ENCODE results near the gene WNT5B.

The WNT5B gene

DNA sequence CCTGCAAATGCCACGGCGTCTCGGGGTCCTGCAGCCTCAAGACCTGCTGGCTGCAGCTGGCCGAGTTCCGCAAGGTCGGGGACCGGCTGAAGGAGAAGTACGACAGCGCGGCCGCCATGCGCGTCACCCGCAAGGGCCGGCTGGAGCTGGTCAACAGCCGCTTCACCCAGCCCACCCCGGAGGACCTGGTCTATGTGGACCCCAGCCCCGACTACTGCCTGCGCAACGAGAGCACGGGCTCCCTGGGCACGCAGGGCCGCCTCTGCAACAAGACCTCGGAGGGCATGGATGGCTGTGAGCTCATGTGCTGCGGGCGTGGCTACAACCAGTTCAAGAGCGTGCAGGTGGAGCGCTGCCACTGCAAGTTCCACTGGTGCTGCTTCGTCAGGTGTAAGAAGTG, 16.8 kb downstream of the WNT5B start:
- no peak overlapping the region for H3K27ac Mint-ChIP-seq

DNA sequence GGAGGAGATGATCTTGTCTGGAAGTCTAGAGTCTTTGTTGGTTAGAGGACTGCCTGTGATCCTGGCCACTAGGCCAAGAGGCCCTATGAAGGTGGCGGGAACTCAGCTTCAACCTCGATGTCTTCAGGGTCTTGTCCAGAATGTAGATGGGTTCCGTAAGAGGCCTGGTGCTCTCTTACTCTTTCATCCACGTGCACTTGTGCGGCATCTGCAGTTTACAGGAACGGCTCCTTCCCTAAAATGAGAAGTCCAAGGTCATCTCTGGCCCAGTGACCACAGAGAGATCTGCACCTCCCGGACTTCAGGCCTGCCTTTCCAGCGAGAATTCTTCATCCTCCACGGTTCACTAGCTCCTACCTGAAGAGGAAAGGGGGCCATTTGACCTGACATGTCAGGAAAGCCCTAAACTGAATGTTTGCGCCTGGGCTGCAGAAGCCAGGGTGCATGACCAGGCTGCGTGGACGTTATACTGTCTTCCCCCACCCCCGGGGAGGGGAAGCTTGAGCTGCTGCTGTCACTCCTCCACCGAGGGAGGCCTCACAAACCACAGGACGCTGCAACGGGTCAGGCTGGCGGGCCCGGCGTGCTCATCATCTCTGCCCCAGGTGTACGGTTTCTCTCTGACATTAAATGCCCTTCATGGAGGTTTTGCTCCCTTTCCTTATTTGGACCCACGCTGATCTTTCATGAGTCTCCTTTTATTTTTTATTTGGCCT, 17.7 kb downstream of the WNT5B start:
- Mint-ChIP-seq H3K36me3 (ENCODE audit: low read depth) (no peaks in the 10 kb centered on the region), H3K4me1 (ENCODE audit: low read depth) (peaks cover 7% of the 10 kb centered on the region), H3K27me3 (peaks cover 8% of the 10 kb centered on the region), H3K4me3 (no peak overlapping the region), H3K9me3 (no peaks in the 10 kb centered on the region), H3K27ac (no peak overlapping the region)
- no peak for DNase-seq

More for the DNA sequence above, 16.8 kb downstream of the WNT5B start:
- H3K9me3 Mint-ChIP-seq = no peaks in the 10 kb centered on the region
- DNase-seq = no peak
- no peaks in the 10 kb centered on the region for H3K36me3 Mint-ChIP-seq (ENCODE audit: low read depth)
- no peak overlapping the region for H3K4me3 Mint-ChIP-seq
- H3K27me3 Mint-ChIP-seq = peaks cover 8% of the 10 kb centered on the region
- H3K4me1 Mint-ChIP-seq (ENCODE audit: low read depth) = peaks cover 7% of the 10 kb centered on the region

DNA sequence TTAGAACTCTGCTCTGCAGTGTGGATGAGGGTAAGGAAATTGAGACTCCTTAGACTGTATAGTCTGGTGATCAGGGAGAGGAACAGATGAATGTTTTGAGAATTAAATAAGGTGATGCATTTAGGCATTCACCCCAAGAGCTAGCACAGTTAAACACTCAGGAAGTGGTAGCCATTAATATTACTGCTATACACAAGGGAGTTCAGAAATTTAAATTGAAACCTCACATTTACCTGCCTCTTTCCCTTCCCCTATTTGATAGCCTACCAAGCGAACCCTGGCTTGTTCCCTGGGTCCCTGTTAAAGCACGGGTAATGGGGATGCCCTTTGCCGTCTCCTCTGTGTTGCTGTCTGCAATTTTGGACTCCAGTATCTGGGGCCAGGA, 18.2 kb downstream of the WNT5B start:
- H3K27me3 Mint-ChIP-seq = peaks cover 5% of the 10 kb centered on the region
- no peaks in the 10 kb centered on the region for H3K9me3 Mint-ChIP-seq
- no peak for DNase-seq
- H3K4me3 Mint-ChIP-seq = no peak overlapping the region
- H3K4me1 Mint-ChIP-seq (ENCODE audit: low read depth) = peaks cover 7% of the 10 kb centered on the region
- no peaks in the 10 kb centered on the region for H3K36me3 Mint-ChIP-seq (ENCODE audit: low read depth)
- no peak overlapping the region for H3K27ac Mint-ChIP-seq

DNA sequence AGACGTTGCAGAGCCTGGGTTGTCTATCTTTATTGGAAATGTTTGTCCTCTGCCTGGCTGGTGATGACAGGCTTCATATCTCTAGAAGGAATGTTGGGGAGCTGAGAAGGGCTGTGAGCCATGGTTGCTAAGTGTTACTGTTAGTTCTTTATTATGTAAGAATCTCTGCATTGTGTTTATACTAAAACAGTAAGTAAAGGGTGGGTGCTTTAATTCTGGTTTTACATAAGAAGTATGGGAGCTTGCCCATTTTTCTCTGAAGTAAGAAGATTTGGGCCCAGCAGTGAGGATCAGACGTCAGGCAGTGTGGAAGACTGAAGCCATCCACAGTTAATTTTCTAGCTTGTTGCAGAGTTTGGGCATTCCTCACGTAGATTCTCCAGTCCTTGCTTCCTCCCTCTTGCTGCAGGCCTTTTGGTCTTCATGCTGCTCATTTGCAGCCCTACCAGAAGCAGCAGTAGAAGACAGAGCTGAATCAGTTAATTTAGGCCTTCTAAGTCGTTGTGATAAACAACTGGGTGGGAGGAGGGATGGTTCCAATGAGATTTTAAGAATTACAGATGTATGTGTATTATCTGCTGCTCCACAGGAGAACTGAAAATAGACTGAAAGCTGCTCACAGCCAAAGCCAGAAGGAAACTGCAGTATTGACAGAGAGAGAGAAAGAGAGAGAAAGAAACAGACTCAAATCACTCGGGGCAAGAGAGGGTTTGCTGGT, 21.4 kb downstream of the WNT5B start:
- Mint-ChIP-seq H3K4me3 (no peak overlapping the region), H3K36me3 (ENCODE audit: low read depth) (no peaks in the 10 kb centered on the region), H3K4me1 (ENCODE audit: low read depth) (peaks cover 5% of the 10 kb centered on the region), H3K27me3 (peaks cover 5% of the 10 kb centered on the region), H3K27ac (no peak overlapping the region), H3K9me3 (no peaks in the 10 kb centered on the region)
- DNase-seq = no peak

DNA sequence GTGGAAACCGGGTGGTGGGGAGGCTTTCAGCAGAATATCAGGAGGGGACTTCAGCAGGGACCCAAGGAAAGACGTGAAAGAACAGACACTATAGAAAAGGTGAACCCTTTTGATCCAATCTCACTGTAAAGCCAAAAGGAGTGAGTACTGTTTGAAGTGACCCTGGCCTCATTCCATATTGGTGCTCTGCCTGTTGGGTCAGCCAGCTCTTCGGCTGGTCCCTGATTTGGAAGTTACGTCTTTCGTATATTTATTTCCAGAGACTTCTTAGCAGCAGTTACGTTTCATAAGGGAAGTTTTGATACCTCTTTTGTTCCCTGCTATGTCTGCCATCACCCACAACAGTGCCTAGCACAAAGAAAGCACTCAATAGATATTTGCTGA, 21.9 kb downstream of the WNT5B start:
- DNase-seq = no peak
- Mint-ChIP-seq H3K4me3 (no peak overlapping the region), H3K27me3 (peaks cover 5% of the 10 kb centered on the region), H3K36me3 (ENCODE audit: low read depth) (no peaks in the 10 kb centered on the region), H3K27ac (no peak overlapping the region), H3K9me3 (no peaks in the 10 kb centered on the region), H3K4me1 (ENCODE audit: low read depth) (peaks cover 2% of the 10 kb centered on the region)

DNA sequence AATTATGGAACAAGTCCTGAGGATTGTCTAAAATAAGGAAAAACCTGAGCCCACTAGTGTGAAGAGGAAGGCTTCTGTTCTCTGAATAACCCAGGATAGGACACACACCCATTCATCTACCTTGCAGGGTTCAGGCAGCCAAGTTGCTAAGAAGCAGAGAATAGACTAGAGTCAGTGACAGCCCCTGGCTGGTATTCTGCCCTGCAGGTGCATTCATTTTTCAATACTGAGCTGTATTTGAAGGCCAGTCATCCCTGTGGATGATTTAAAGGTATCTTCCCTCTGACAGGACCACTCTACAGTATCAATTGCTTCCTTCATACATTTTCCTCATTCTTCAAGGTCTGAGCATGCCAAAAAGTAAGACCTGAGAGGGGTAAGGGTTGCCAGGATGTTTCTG, 22.9 kb downstream of the WNT5B start:
- H3K4me1 Mint-ChIP-seq (ENCODE audit: low read depth) = peaks cover 2% of the 10 kb centered on the region
- no peak overlapping the region for H3K27ac Mint-ChIP-seq
- no peak for DNase-seq
- H3K27me3 Mint-ChIP-seq = peaks cover 5% of the 10 kb centered on the region
- H3K9me3 Mint-ChIP-seq = no peaks in the 10 kb centered on the region
- no peaks in the 10 kb centered on the region for H3K36me3 Mint-ChIP-seq (ENCODE audit: low read depth)
- H3K4me3 Mint-ChIP-seq = no peak overlapping the region

DNA sequence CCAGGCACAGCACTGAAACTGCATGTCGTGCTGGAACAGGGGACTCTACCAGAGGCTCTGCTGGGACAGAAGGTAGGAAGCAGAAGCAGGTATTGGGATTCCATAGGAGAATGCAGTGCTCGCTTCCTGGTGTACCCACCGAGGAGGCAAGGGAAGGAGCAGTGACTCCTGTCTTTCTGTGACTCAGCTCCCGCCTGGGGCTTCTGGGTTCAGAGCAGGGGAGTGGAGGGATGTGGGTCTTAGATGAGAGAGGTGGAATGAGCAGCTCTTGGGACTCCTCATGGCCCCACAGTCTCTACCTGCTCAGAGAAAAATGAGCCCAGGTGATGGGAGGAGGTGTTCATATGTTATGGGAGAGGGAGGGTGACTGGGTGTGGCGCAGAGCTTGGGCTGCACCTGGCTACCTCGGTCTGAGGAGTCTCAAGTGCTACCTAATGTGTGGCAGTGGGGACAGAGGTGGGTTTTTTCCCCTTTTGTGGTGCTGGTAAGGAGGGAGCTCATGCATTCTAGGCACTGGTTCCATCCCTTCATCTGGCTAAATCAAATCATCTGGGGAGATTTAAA, 26.3 kb downstream of the WNT5B start:
- peaks cover 4% of the 10 kb centered on the region for H3K4me1 Mint-ChIP-seq (ENCODE audit: low read depth)
- H3K27ac Mint-ChIP-seq = no peak overlapping the region
- no peaks in the 10 kb centered on the region for H3K27me3 Mint-ChIP-seq
- no peaks in the 10 kb centered on the region for H3K9me3 Mint-ChIP-seq
- no peak overlapping the region for H3K4me3 Mint-ChIP-seq
- H3K36me3 Mint-ChIP-seq (ENCODE audit: low read depth) = no peaks in the 10 kb centered on the region
- DNase-seq = no peak

DNA sequence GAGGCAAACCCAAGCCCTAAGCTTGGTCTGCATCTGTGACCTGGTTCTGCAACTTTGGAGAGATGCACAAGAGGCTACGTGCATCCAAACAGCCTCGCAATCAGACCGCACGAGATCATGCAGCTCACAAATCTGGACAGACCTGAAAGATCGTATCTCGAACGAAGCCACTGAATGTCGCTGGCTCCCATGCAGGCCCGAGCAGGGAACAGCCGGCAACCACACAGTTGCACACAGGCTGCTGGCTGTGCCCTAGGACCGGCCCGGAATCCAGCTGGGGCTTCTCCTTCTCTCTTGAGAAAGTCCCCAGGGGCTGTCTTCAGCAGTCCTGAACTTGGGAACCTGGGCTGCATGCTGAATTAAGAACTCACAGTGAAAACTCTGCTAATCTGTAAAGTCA, 27.9 kb downstream of the WNT5B start:
- Mint-ChIP-seq H3K27ac (no peak overlapping the region), H3K4me1 (ENCODE audit: low read depth) (peaks cover 11% of the 10 kb centered on the region), H3K27me3 (no peaks in the 10 kb centered on the region), H3K36me3 (ENCODE audit: low read depth) (no peaks in the 10 kb centered on the region), H3K4me3 (no peak overlapping the region), H3K9me3 (no peaks in the 10 kb centered on the region)
- DNase-seq = no peak

DNA sequence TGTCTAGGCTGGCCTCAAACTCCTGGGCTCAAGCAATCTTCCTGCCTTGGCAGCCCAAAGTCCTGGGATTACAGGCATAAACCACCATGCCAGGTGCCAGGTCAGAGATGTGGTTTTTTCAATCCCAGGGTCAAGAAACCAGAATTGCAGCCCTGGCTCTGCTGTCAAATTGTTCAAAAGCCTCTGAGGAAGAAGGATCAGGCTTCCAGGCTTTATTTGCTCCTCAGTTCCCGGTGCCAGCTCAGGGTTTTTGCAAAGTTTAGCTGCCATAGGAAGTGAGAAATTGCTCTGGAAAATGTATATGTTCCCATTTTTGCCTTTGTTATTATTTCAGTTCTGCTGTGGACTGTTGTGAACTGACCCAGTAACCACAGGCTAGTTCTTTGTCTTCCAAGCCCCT, 28.7 kb downstream of the WNT5B start:
- H3K9me3 Mint-ChIP-seq = no peaks in the 10 kb centered on the region
- H3K27me3 Mint-ChIP-seq = no peaks in the 10 kb centered on the region
- peaks cover 11% of the 10 kb centered on the region for H3K4me1 Mint-ChIP-seq (ENCODE audit: low read depth)
- DNase-seq = no peak
- H3K36me3 Mint-ChIP-seq (ENCODE audit: low read depth) = no peaks in the 10 kb centered on the region
- no peak overlapping the region for H3K27ac Mint-ChIP-seq
- H3K4me3 Mint-ChIP-seq = no peak overlapping the region

DNA sequence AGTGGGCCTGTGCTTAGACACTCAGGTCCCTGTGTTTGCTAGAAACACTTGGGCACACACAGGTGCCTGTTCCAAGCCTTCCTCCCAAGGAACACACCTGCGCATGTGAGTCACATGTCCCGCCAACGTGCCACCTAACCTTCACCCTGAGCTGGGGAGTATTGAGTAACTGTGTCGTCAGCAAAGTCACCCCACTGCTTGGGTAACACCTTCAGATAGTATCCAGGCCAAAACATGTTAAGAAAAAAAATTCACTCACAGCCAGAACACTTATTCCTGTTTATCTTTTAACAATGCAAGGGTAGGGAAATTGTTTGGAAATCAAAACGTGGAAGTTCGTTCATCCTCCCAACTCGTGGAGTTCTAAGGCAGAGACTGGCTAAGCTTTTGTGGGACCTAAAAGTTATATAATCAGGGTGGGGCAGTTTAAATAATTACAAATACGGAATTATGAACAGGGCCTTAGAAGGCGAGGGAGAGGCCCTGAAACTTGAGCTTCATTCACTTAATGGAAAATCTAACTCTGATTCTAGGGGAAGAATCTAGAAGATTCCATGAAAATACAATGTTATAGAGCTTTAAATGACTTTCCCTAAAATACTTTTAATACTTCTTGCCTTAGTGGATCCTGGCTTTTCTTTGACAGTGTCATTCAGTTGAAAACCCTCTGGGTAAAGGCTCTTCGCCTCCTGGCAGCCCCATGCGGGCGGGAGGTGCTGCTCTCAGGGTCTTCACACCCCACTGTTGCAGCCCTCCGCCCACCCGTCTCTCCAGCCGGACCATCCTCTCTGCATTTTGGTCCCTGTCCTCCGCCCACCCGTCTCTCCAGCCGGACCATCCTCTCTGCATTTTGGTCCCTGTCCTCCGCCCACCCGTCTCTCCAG, 31.5 kb downstream of the WNT5B start:
- Mint-ChIP-seq H3K27ac (peak overlapping the region; percentile 39), H3K9me3 (no peaks in the 10 kb centered on the region), H3K4me1 (ENCODE audit: low read depth) (peaks cover 25% of the 10 kb centered on the region), H3K36me3 (ENCODE audit: low read depth) (no peaks in the 10 kb centered on the region), H3K4me3 (no peak overlapping the region), H3K27me3 (no peaks in the 10 kb centered on the region)
- DNase-seq = peak; percentile 50

DNA sequence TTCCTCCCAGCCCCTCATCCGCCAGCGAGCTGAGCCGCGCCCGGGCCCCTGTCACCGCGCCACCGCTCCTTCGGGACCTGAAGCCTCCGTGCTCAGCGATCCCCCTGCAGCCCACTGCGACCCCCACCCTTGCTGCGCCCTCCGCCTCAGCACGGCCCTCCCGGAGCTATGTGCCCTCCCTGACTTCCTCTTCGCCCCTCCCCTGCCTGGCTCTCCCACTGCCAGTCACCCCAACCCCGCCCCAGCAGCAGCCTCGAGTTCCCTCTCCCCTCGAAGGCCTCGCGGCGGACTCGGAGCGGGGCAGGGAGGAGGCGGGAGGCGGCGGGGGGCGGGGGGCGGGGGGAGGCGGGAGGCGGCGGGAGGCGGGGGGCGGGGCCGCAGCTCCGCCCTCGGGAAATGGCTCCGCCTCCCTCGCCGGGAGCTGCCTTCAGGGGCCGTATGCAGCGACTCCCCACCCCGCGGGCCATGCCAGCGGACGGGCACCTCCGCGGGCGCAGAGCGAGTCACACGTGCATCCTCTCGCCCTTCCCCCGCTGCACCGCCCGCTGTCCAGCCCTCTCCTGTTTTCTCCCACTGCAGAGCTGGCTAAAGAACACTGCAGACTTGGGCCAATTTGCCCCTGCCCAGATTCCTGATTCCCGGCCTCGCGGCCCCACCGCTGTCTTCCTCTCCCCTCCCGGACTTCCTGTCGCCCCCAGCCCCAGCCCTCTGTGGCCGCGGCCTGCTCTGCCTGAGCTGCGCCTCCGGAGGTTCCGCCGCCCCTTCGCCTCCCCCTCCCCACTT, 32.7 kb downstream of the WNT5B start:
- DNase-seq = peak; percentile 87
- Mint-ChIP-seq H3K27ac (peak overlapping the region; percentile 89), H3K4me1 (ENCODE audit: low read depth) (peaks cover 32% of the 10 kb centered on the region), H3K27me3 (no peaks in the 10 kb centered on the region), H3K4me3 (peak overlapping the region; percentile 79), H3K9me3 (no peaks in the 10 kb centered on the region), H3K36me3 (ENCODE audit: low read depth) (no peaks in the 10 kb centered on the region)

DNA sequence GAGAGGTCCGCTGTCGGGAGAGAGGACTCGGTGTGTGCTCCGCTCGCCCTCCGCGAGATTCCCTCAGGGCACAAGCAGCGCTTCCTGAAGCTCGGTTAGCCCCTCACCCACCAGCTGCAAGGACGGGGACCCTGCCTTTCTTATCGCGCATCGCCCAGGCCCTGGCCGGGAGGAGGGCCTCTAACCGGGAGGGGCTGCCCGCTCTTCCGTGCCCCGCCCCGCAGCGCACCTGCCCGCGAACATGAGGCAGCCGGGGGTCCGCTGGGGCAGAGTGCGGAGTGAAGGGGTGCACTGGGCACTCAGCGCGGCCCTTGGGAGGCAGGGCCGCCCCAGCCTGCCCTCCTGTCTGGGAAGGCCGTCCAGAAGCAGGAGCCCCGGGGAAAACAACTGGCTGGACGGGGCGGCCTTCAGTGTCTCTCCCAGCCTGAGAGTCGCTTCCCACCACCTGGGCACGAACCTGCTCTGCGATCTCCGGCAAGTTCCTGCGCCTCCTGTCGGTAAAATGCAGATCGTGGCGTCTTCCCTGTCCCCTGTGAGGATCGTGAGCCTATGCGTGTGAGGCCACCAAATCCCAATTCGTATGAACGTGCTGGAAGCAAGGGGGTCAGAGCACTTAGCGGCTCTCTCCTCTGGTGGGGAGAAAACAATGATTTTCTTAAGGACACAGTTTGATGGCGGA, 33.9 kb downstream of the WNT5B start:
- Mint-ChIP-seq H3K36me3 (ENCODE audit: low read depth) (no peaks in the 10 kb centered on the region), H3K4me3 (peak overlapping the region; percentile 67), H3K27ac (peak overlapping the region; percentile 87), H3K9me3 (no peaks in the 10 kb centered on the region), H3K4me1 (ENCODE audit: low read depth) (peaks cover 39% of the 10 kb centered on the region), H3K27me3 (no peaks in the 10 kb centered on the region)
- peak; percentile 49 for DNase-seq

DNA sequence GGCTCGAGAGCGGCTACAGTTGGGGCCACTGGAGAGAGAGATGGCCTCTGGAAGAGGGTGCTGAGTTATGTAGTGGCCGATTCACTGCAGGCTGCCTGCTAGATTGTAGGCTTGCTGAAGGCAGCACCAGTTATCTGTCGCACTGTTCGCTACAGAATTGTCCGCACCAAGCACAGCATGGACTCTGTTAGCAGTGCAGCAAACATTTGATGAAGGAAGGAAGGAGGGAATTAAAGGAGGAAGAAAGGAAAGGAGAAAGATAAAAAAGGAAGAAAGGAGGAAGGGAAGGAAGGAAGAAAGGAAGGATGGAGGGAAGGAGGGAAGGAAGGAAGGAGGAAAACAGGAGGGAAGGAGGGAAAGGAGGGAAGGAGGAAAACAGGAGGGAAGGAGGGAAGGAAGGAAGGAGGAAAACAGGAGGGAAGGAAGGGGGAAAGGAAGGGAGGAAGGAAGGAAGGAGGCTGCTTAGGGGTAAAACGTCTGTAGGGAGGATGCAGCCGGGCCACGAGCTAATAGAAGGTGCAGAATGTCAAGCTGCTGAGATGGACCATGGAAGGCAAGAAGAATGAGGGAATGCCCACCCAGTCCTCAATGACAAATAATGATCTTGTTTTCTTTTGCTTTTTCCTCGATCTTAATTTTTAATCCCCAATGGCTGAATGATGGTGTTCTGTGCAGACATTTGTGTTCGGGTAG, 34.6 kb downstream of the WNT5B start:
- peak overlapping the region; percentile 67 for H3K4me3 Mint-ChIP-seq
- no peaks in the 10 kb centered on the region for H3K36me3 Mint-ChIP-seq (ENCODE audit: low read depth)
- H3K9me3 Mint-ChIP-seq = no peaks in the 10 kb centered on the region
- peaks cover 43% of the 10 kb centered on the region for H3K4me1 Mint-ChIP-seq (ENCODE audit: low read depth)
- H3K27me3 Mint-ChIP-seq = no peaks in the 10 kb centered on the region
- no peak overlapping the region for H3K27ac Mint-ChIP-seq
- no peak for DNase-seq

All from activated T-cell treated with anti-CD3 and anti-CD28 coated beads, Interleukin-2, amount 50 U/mL, for 24 hours (primary cell).